ENCODE results near the gene DTD1. TPM values are rescaled to one million over a fixed set of nuclear protein-coding genes. Genes with fewer than 3 reads are reported as not detected.

DTD1 gene
- total RNA-seq, 2 donors from 2014 or later = 17.0 to 21.0 TPM

- Histone ChIP-seq H3K27me3 (no peaks in the 10 kb centered on the region), H3K9ac (ENCODE audit: low read depth in 2 of 2, low read length in 2 of 2) (no peak overlapping the region), H3K36me3 (no peaks in the 10 kb centered on the region), H3K27ac (no peak overlapping the region), H3K4me3 (no peak overlapping the region), H3K9me3 (no peaks in the 10 kb centered on the region), H3K4me1 (no peaks in the 10 kb centered on the region)
- no peak for DNase-seq
- intact Hi-C loops (cut with DNase I) = loop anchor here (10.0 kb wide), 1 partner anchor 162 kb away; no protein-coding TSS in a partner anchor
- TF ChIP-seq CTCF (IDR thresholded peaks at IDR 0.05) = no peak
Measured at GRCh38 chr20:18796282-18796833, 208.5 kb downstream of the DTD1 start.

GRCh38 chr20:18801516-18801915 lies 213.7 kb downstream of the DTD1 start:
- no peak for DNase-seq
- Histone ChIP-seq H3K4me3 (no peak overlapping the region), H3K36me3 (no peaks in the 10 kb centered on the region), H3K9me3 (no peaks in the 10 kb centered on the region), H3K27me3 (no peaks in the 10 kb centered on the region), H3K9ac (ENCODE audit: low read depth in 2 of 2, low read length in 2 of 2) (no peak overlapping the region), H3K27ac (no peak overlapping the region), H3K4me1 (no peaks in the 10 kb centered on the region)
- intact Hi-C loops (cut with DNase I) = no loop called here
- TF ChIP-seq CTCF (IDR thresholded peaks at IDR 0.05) = no peak

- no peak for DNase-seq
- H3K27me3 ChIP-seq = no peaks in the 10 kb centered on the region
- no peak for TF ChIP-seq CTCF (IDR thresholded peaks at IDR 0.05)
- no peaks in the 10 kb centered on the region for H3K36me3 ChIP-seq
- H3K9ac ChIP-seq (ENCODE audit: low read depth in 2 of 2, low read length in 2 of 2) = no peak overlapping the region
- no peak overlapping the region for H3K27ac ChIP-seq
- intact Hi-C loops (cut with DNase I) = no loop called here
- H3K9me3 ChIP-seq = no peaks in the 10 kb centered on the region
- H3K4me1 ChIP-seq = no peaks in the 10 kb centered on the region
- H3K4me3 ChIP-seq = no peak overlapping the region
Measured at GRCh38 chr20:18802012-18802634, 214.3 kb downstream of the DTD1 start.

GRCh38 chr20:18805881-18806280 lies 218.0 kb downstream of the DTD1 start:
- Histone ChIP-seq H3K27ac (no peak overlapping the region), H3K36me3 (no peaks in the 10 kb centered on the region), H3K4me3 (no peak overlapping the region), H3K27me3 (no peaks in the 10 kb centered on the region), H3K9ac (ENCODE audit: low read depth in 2 of 2, low read length in 2 of 2) (no peak overlapping the region), H3K4me1 (no peaks in the 10 kb centered on the region), H3K9me3 (no peaks in the 10 kb centered on the region)
- no peak for TF ChIP-seq CTCF (IDR thresholded peaks at IDR 0.05)
- intact Hi-C loops (cut with DNase I) = no loop called here
- no peak for DNase-seq

GRCh38 chr20:18808712-18809111 lies 220.9 kb downstream of the DTD1 start:
- Histone ChIP-seq H3K27me3 (no peaks in the 10 kb centered on the region), H3K4me3 (no peak overlapping the region), H3K9ac (ENCODE audit: low read depth in 2 of 2, low read length in 2 of 2) (no peak overlapping the region), H3K36me3 (no peaks in the 10 kb centered on the region), H3K27ac (no peak overlapping the region), H3K9me3 (no peaks in the 10 kb centered on the region), H3K4me1 (no peaks in the 10 kb centered on the region)
- intact Hi-C loops (cut with DNase I) = no loop called here
- no peak for TF ChIP-seq CTCF (IDR thresholded peaks at IDR 0.05)
- no peak for DNase-seq
